GM19328 (cell line): ENCODE data around the gene GOLGA6L24.
"Not testable (repeated sequence)": the region's sequence is repeated elsewhere in the genome, so short reads cannot be mapped to it uniquely, and the experiment has no call there.

ENCODE experiments used
- ATAC-seq: cut with Tn5 transposase; IDR thresholded peaks from one replicate; pipeline ENCODE4 v1.9.1; 2021; ENCODE audit warnings: mild to moderate bottlenecking, moderate library complexity; ENCODE audit not compliant: unreplicated experiment

Gene GOLGA6L24

GRCh38 chr15:28357984-28358383, at the start of gene GOLGA6L24:
TSS of gene GOLGA6L24 (minus strand) at chr15:28358084. CDS start at chr15:28358023, 61 bp downstream.
- not testable (repeated sequence) for ATAC-seq

- ATAC-seq, result not testable (repeated sequence)
Observed at GRCh38 chr15:28402774-28403435, 45.0 kb upstream of the GOLGA6L24 start.

- ATAC-seq, result not testable (repeated sequence)
Observed at GRCh38 chr15:28396022-28396421, 38.1 kb upstream of the GOLGA6L24 start.

GRCh38 chr15:28380053-28380452, 22.2 kb upstream of the GOLGA6L24 start:
- ATAC-seq, result not testable (repeated sequence)

GRCh38 chr15:28378364-28378763, 20.5 kb upstream of the GOLGA6L24 start, which contains the start of gene GOLGA8F:
TSS of gene GOLGA8F (plus strand) at chr15:28378664. CDS start at chr15:28378762, 98 bp downstream.
- not testable (repeated sequence) for ATAC-seq

GRCh38 chr15:28365502-28365901, 7.6 kb upstream of the GOLGA6L24 start:
- ATAC-seq, result not testable (repeated sequence)

- not testable (repeated sequence) for ATAC-seq
Observed at GRCh38 chr15:28322129-28322588, 35.7 kb downstream of the GOLGA6L24 start, which contains the start of gene HERC2. TSS of gene HERC2 (minus strand) at chr15:28322179. CDS start at chr15:28321433, 746 bp downstream.

GRCh38 chr15:28321358-28322078, 36.4 kb downstream of the GOLGA6L24 start:
- not testable (repeated sequence) for ATAC-seq

- ATAC-seq, result not testable (repeated sequence)
Observed at GRCh38 chr15:28319725-28320124, 38.2 kb downstream of the GOLGA6L24 start.

- ATAC-seq, result not testable (repeated sequence)
Observed at GRCh38 chr15:28318828-28319227, 39.1 kb downstream of the GOLGA6L24 start.

- ATAC-seq, result not testable (repeated sequence)
Observed at GRCh38 chr15:28318122-28318521, 39.8 kb downstream of the GOLGA6L24 start.

- ATAC-seq, result not testable (repeated sequence)
Observed at GRCh38 chr15:28316958-28317357, 40.9 kb downstream of the GOLGA6L24 start.

- not testable (repeated sequence) for ATAC-seq
Observed at GRCh38 chr15:28310454-28310853, 47.4 kb downstream of the GOLGA6L24 start.

- not testable (repeated sequence) for ATAC-seq
Observed at GRCh38 chr15:28308718-28309117, 49.2 kb downstream of the GOLGA6L24 start.
